Left lung (tissue), 10 donors: ENCODE results near the gene TBC1D17. TPM values are rescaled to one million over a fixed set of nuclear protein-coding genes. Genes with fewer than 3 reads are reported as not detected.
A peak's percentile ranks its signal among the peaks of the same experiment; 100 is the strongest.

ENCODE experiments used
- ATAC-seq: fragments of 200-7000 bp; cut with Tn5 transposase; one replicate; pipeline ENCODE4 v1.9.1; 2020; ENCODE audit warnings: moderate library complexity
- DNase-seq, 4 donors: peaks; one replicate each; pipeline ENCODE4 v3.0.0-alpha.2; 2013 to 2020
- H3K27ac ChIP-seq, 2 donors: fragments of 200-600 bp; sonication (generic) in 1 of 2; one replicate each; pipeline versions ENCODE4 v1.5.0 to v1.8.0; 2020 to 2021
- H3K27me3 ChIP-seq, 2 donors: fragments of 200-600 bp; sonication (generic) in 1 of 2; one replicate each; pipeline versions ENCODE4 v1.5.0 to v1.8.0; 2020 to 2021
- H3K36me3 ChIP-seq, 2 donors: fragments of 200-600 bp; sonication (generic) in 1 of 2; one replicate each; pipeline versions ENCODE4 v1.5.0 to v1.8.0; 2020 to 2021
- H3K4me1 ChIP-seq, 2 donors: fragments of 200-600 bp; one replicate each; pipeline ENCODE4 v1.8.0; 2021
- H3K4me3 ChIP-seq, 2 donors: fragments of 200-600 bp; sonication (generic) in 1 of 2; one replicate each; pipeline versions ENCODE4 v1.5.0 to v1.8.0; 2020 to 2021; ENCODE audit warnings: mild to moderate bottlenecking in 1 of 2
- H3K9me3 ChIP-seq, 2 donors: fragments of 200-600 bp; sonication (generic) in 1 of 2; one replicate each; pipeline versions ENCODE4 v1.5.0 to v1.8.0; 2020 to 2021
- CTCF ChIP-seq, 2 donors: fragments of 200-600 bp; sonication (generic) in 1 of 2; IDR thresholded peaks; one replicate each; pipeline versions ENCODE4 v1.5.0 to v1.8.0; 2021; ENCODE audit warnings: antibody characterized with exemption in 2 of 2
- intact Hi-C, 2 donors: fragments of 100-400 bp; cut with DNase I; formaldehyde crosslinking; loops; one replicate each; pipeline versions ENCODE4 v1.11.2 to v1.14.2; 2022
- polyA plus RNA-seq, 6 donors: library from polyadenylated mRNA; unstranded; fragments of 120-200 nt; gene quantifications; one replicate each; pipeline ENCODE4 v1.2.1, GENCODE V29; 2013; ENCODE audit not compliant: insufficient read length in 6 of 6
- total RNA-seq, 2 donors: library from RNA; stranded (reverse); fragmentation: NEBNext Ultra II Directional; extraction: Animal tissue kit (Norgen Biotek cat#: 25700); gene quantifications; one replicate each; pipeline ENCODE4 v1.2.1, GENCODE V29; 2021
- donor health status: DM: no; HTN: yes; CAD: no.
- donor health status: DM: no; HTN: no; CAD: no.

The TBC1D17 gene
- total and polyA plus RNA-seq, 8 donors = 35.2 to 47.2 (median 45.0) TPM

DNA sequence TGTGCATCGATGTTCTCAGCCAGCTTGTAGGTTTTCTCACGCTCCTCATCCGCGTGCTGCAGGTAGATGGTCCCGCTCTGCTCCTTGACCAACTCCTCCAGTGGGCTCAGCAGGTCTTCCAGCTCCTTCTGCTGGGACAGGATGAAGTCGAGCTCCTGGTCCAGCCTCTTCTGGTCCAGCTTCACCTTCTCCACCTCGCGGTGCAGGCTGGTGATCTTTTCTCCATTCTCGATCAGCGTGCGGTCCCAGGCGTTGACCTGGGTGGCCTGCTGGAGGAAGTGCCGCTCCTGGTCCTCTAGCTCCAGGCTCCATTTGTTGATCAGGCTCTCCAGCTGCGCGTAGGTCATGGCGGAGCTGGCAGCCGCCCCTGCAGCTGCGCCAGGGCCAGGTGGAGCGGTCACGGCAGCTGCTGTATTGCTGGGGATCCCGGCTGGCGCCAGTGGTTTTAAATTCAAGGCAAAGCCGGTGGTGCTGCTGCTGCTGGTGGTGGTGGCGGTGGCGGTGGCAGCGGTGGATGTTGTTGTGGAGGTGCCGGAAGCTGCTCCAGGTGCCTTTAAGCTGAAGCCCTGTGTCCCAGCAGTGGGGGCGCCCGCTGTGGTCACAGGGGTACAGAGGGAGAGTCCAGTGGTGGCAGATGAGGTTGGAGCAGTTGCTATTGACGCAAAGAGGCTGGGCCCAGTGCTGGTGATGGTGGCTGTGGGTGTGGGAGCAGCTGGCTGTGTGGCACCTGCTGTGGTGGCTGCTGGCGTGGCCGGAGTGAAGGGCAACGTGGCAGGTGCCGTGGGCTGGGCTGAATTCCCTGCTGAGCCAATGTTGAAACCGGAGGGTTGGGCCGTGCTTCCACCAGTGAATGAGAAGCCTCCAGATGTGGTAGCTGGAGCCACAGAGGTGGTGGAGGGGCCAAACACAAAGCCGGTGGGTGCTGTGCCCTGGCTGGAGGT is 31.2 kb downstream of the TBC1D17 start:
- Histone ChIP-seq H3K4me3 (no peak overlapping the region), H3K4me1 (peaks cover 4 to 51% of the 10 kb centered on the region in 2 donors), H3K36me3 (peaks cover 0 to 67% of the 10 kb centered on the region in 2 donors), H3K9me3 (no peaks in the 10 kb centered on the region), H3K27ac (no peak overlapping the region), H3K27me3 (no peaks in the 10 kb centered on the region)
- intact Hi-C loops = no loop called here
- no peak for DNase-seq
- no peak for TF ChIP-seq CTCF (IDR thresholded peaks at IDR 0.05)
- ATAC-seq = no peak

DNA sequence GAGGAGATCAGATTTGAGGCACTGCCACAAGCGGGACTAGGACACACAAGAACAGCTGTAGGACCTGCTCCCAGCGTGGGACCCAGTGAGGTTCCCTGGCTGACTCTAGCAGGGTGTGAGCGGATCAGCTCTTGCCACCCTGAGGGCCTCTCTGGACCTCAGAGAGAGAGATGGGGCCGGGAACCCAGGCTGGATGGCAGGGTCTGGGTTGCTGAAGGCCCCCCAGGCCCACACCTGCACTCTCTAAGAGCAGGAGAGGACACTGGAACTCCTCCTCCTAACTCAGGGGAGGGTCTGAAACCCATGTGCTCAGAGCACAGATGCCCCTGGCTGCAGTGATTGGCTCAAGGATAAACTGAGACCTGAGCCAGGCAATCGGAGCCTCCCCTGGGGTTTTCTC is 32.7 kb downstream of the TBC1D17 start:
- ATAC-seq (no peak), DNase-seq (no peak)
- Histone ChIP-seq H3K4me3 (no peak overlapping the region), H3K9me3 (no peaks in the 10 kb centered on the region), H3K4me1 (peaks cover 4 to 39% of the 10 kb centered on the region in 2 donors), H3K27ac (peak overlapping the region in 1 of 2 donors; percentile 63), H3K27me3 (no peaks in the 10 kb centered on the region), H3K36me3 (peaks cover 0 to 81% of the 10 kb centered on the region in 2 donors)
- no peak for TF ChIP-seq CTCF (IDR thresholded peaks at IDR 0.05)
- intact Hi-C loops = no loop called here

DNA sequence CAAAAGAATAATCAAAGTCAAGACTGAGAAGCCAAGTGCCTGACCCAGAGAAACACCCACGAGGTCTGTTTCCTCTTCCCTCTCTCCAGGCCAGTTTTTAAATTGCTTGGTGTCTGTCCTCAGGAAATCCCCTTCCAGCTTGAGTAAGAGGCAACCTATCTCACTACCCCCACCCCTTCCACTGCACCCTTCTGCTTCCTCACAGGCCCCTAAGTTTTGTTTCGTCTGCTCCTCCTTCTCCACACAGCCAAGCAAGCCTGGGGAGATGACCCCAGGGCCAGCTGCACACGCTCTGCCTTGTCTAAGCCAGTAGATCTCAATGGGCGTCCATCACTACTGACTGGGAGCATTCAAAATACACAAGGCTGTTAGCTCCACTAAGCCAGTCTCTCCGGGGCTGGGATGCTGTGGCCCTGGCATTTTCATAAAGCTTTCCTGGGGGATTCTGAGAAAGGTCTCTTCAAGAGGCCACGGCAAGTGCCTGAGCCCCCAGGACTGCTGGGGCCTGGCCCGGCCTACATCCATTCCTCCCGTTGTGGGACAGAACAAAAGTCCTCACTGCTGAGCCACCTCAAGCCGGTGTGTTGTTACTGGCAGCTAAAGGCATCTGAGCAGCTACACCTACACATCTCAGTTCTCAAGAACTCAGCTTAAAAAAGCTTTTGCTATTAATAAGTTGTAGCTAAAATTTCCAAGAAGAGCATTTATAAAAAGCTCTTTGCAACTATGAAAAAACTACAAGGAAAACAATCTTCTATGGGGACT is 34.1 kb downstream of the TBC1D17 start:
- H3K36me3 ChIP-seq = peaks cover 0 to 87% of the 10 kb centered on the region in 2 donors

GRCh38 chr19:49912965-49913685 is 35.6 kb downstream of the TBC1D17 start:
- Histone ChIP-seq H3K36me3 (peaks cover 0 to 85% of the 10 kb centered on the region in 2 donors), H3K9me3 (no peaks in the 10 kb centered on the region), H3K4me1 (peaks cover 4 to 50% of the 10 kb centered on the region in 2 donors), H3K27ac (no peak overlapping the region), H3K4me3 (no peak overlapping the region), H3K27me3 (no peaks in the 10 kb centered on the region)
- DNase-seq = no peak
- intact Hi-C loops = no loop called here
- peak; percentile 63 for ATAC-seq
- no peak for TF ChIP-seq CTCF (IDR thresholded peaks at IDR 0.05)

More for the DNA sequence above, 34.1 kb downstream of the TBC1D17 start:
- TF ChIP-seq CTCF (IDR thresholded peaks at IDR 0.05) = no peak
- Histone ChIP-seq H3K9me3 (no peaks in the 10 kb centered on the region), H3K4me3 (no peak overlapping the region), H3K27me3 (no peaks in the 10 kb centered on the region), H3K27ac (peak overlapping the region in 1 of 2 donors; percentile 63), H3K4me1 (peaks cover 4 to 34% of the 10 kb centered on the region in 2 donors)
- DNase-seq = no peak
- ATAC-seq = peak; percentile 47
- intact Hi-C loops = no loop called here
